Stimulated activated memory B cell treated with anti-CD40 and anti-IgM and Interleukin-4, amounts not matched to agents 10 μg/mL and 1 μg/mL and 100 μg/mL, for 72 hours (primary cell): ENCODE measurements around the gene ZNF552.
A peak's percentile ranks its signal among the peaks of the same experiment; 100 is the strongest.
"Not testable (repeated sequence)": the region's sequence is repeated elsewhere in the genome, so short reads cannot be mapped to it uniquely, and the experiment has no call there.

Source experiments
- ATAC-seq: fragments of 150-1000 bp; cut with Tn5 transposase; 2 replicates; pipeline ENCODE4 v1.10.0; 2021
- H3K27ac Mint-ChIP-seq: one replicate; pipeline ENCODE4 v1.8.0; 2022; ENCODE audit warnings: mild to moderate bottlenecking, mixed read lengths
- H3K27me3 Mint-ChIP-seq: one replicate; pipeline ENCODE4 v1.8.0; 2022; ENCODE audit warnings: mixed read lengths
- H3K36me3 Mint-ChIP-seq: one replicate; pipeline ENCODE4 v1.8.0; 2022; ENCODE audit warnings: mixed read lengths
- H3K4me1 Mint-ChIP-seq: one replicate; pipeline ENCODE4 v1.8.0; 2022; ENCODE audit warnings: mixed read lengths
- H3K4me3 Mint-ChIP-seq: one replicate; pipeline ENCODE4 v1.8.0; 2022; ENCODE audit warnings: mild to moderate bottlenecking, moderate library complexity, mixed read lengths
- H3K9me3 Mint-ChIP-seq: one replicate; pipeline ENCODE4 v1.8.0; 2022; ENCODE audit warnings: mixed read lengths

ZNF552 gene

GRCh38 chr19:57814505-57815246 is at the start of gene ZNF552:
ZNF552 (minus strand) TSS chr19:57814913; CDS start chr19:57814743, 170 bp downstream.
- peaks cover 44% of the 10 kb centered on the region for H3K4me1 Mint-ChIP-seq
- peak; percentile 94 for ATAC-seq
- no peaks in the 10 kb centered on the region for H3K27me3 Mint-ChIP-seq
- H3K27ac Mint-ChIP-seq: peak within 1 kb of the TSS; percentile 96
- H3K4me3 Mint-ChIP-seq: peak within 1 kb of the TSS; percentile 98
- H3K9me3 Mint-ChIP-seq: no peaks in the 10 kb centered on the region
- H3K36me3 Mint-ChIP-seq: peaks cover 26% of the 10 kb centered on the region

- not testable (repeated sequence) for H3K27ac Mint-ChIP-seq, ATAC-seq, H3K4me1 Mint-ChIP-seq, H3K27me3 Mint-ChIP-seq, H3K4me3 Mint-ChIP-seq, H3K9me3 Mint-ChIP-seq
- H3K36me3 Mint-ChIP-seq: peaks cover 91% of the 10 kb centered on the region
These were observed 47.6 kb upstream of the ZNF552 start for GRCh38 chr19:57862351-57862750.

GRCh38 chr19:57854117-57854516 is 39.4 kb upstream of the ZNF552 start:
- not testable (repeated sequence) for H3K4me3 Mint-ChIP-seq, ATAC-seq, H3K9me3 Mint-ChIP-seq, H3K27me3 Mint-ChIP-seq, H3K27ac Mint-ChIP-seq
- Mint-ChIP-seq H3K36me3 (peaks cover 58% of the 10 kb centered on the region), H3K4me1 (peaks cover 28% of the 10 kb centered on the region)

DNA sequence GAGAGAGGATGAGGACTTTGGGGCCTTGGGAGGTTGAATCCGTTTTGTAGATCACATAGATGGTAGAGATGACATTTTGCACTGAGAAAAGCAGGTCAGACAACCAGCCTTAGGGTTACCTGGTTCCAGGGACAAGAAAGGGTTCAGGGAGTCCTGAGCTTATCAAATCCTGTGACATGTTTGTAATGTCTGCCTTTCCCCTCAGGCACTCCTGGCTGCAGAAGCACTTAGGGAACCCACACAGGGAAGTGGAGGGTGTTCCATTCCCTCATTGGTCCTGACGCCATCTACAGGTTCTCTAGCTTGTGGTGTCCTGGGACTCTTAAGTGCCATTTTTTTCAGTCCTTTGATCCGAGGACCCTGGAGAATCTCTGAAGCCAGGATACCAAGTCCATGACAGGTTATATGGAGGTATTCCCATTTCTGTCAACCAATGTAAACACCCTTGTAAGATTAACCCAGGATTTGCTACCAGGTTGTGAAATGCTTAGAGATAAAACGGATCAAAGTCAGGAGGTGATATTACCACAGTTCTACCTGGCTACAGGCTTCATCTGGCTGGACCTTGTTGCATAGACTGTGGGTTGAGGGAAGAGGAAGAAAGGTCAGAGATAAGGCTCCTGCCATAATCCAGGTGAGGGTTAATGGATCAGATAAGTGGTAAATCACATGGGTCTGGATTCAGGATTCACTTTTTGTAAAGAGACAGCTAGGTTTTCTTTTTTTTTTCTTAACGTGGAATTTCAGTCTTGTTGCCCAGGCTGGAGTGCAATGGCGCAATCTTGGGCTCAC is 37.3 kb upstream of the ZNF552 start:
- H3K27ac Mint-ChIP-seq, H3K9me3 Mint-ChIP-seq, ATAC-seq, H3K27me3 Mint-ChIP-seq, H3K4me3 Mint-ChIP-seq: not testable (repeated sequence)
- Mint-ChIP-seq H3K36me3 (peaks cover 43% of the 10 kb centered on the region), H3K4me1 (peaks cover 28% of the 10 kb centered on the region)

DNA sequence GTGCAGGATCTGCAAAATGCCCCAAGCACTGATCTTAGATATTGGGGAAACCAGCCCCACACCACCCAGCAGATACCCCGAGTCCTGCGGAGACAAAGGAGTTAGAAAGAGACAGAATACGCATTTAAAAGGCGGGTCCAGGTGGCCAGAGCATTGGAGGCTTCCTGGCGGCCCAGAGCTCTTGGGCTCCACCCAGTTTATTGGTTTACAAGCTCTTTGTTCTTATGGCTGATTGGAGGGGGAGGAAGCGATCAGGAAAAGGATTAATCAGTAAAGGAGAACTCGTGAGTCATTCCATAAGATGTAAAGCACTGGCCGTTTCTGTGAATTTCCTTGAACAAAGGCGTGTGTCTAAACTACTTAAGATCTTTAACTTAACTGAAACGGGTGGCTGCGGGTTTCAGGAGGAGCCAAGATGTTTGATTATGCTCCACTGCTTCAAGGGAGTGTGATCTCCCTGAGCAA is 35.9 kb upstream of the ZNF552 start:
- H3K27me3 Mint-ChIP-seq: no peaks in the 10 kb centered on the region
- H3K4me3 Mint-ChIP-seq: peak overlapping the region; percentile 97
- H3K9me3 Mint-ChIP-seq: no peaks in the 10 kb centered on the region
- peaks cover 35% of the 10 kb centered on the region for H3K36me3 Mint-ChIP-seq
- peaks cover 28% of the 10 kb centered on the region for H3K4me1 Mint-ChIP-seq
- H3K27ac Mint-ChIP-seq: peak overlapping the region; percentile 97
- ATAC-seq: no peak

- H3K27me3 Mint-ChIP-seq, H3K9me3 Mint-ChIP-seq: not testable (repeated sequence)
- H3K4me1 Mint-ChIP-seq: peaks cover 28% of the 10 kb centered on the region
- peak within 1 kb of the TSS; percentile 97 for H3K27ac Mint-ChIP-seq
- peaks cover 28% of the 10 kb centered on the region for H3K36me3 Mint-ChIP-seq
- peak within 1 kb of the TSS; percentile 97 for H3K4me3 Mint-ChIP-seq
- peak; percentile 99 for ATAC-seq
These were observed 35.2 kb upstream of the ZNF552 start, which contains the start of gene ZNF587 for GRCh38 chr19:57849666-57850473. ZNF587 (plus strand) TSS chr19:57849859; CDS start chr19:57850039, 180 bp downstream.

GRCh38 chr19:57849162-57849665 is 34.5 kb upstream of the ZNF552 start:
- ATAC-seq, H3K9me3 Mint-ChIP-seq, H3K27me3 Mint-ChIP-seq: not testable (repeated sequence)
- peak overlapping the region; percentile 97 for H3K27ac Mint-ChIP-seq
- peaks cover 28% of the 10 kb centered on the region for H3K4me1 Mint-ChIP-seq
- peak overlapping the region; percentile 97 for H3K4me3 Mint-ChIP-seq
- H3K36me3 Mint-ChIP-seq: peaks cover 25% of the 10 kb centered on the region

DNA sequence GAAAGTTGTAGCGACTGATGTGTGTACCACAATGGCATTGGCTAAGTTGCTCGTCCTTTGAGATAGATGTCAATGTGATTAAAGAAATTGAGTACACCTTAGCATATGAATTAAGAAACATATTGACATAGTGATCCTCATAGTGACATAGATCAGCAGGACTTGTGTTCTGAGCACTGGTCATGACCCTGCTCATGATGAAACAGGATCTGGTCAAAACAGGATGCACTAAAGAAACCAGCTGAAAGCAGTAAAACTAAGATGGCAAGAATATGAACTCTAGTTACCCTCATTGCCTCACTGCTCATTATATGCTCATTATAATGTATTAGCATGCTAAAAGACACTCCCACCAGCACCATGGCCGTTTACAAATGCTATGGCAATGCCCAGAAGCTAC is 32.5 kb upstream of the ZNF552 start:
- peaks cover 23% of the 10 kb centered on the region for H3K36me3 Mint-ChIP-seq
- H3K27ac Mint-ChIP-seq, H3K27me3 Mint-ChIP-seq, ATAC-seq, H3K9me3 Mint-ChIP-seq, H3K4me3 Mint-ChIP-seq: not testable (repeated sequence)
- H3K4me1 Mint-ChIP-seq: peaks cover 20% of the 10 kb centered on the region

GRCh38 chr19:57841122-57841763 is 26.5 kb upstream of the ZNF552 start:
- Mint-ChIP-seq H3K4me1 (peaks cover 10% of the 10 kb centered on the region), H3K27me3 (no peaks in the 10 kb centered on the region), H3K9me3 (no peaks in the 10 kb centered on the region), H3K27ac (no peak overlapping the region), H3K36me3 (peaks cover 42% of the 10 kb centered on the region), H3K4me3 (no peak overlapping the region)
- ATAC-seq: no peak

GRCh38 chr19:57838622-57839191 is 24.0 kb upstream of the ZNF552 start:
- Mint-ChIP-seq H3K36me3 (peaks cover 38% of the 10 kb centered on the region), H3K4me1 (peaks cover 10% of the 10 kb centered on the region)
- not testable (repeated sequence) for H3K9me3 Mint-ChIP-seq, H3K27me3 Mint-ChIP-seq, ATAC-seq, H3K4me3 Mint-ChIP-seq, H3K27ac Mint-ChIP-seq

GRCh38 chr19:57836991-57837390 is 22.3 kb upstream of the ZNF552 start:
- H3K27me3 Mint-ChIP-seq, H3K4me3 Mint-ChIP-seq, H3K27ac Mint-ChIP-seq, H3K9me3 Mint-ChIP-seq, ATAC-seq: not testable (repeated sequence)
- H3K36me3 Mint-ChIP-seq: peaks cover 33% of the 10 kb centered on the region
- H3K4me1 Mint-ChIP-seq: peaks cover 10% of the 10 kb centered on the region

DNA sequence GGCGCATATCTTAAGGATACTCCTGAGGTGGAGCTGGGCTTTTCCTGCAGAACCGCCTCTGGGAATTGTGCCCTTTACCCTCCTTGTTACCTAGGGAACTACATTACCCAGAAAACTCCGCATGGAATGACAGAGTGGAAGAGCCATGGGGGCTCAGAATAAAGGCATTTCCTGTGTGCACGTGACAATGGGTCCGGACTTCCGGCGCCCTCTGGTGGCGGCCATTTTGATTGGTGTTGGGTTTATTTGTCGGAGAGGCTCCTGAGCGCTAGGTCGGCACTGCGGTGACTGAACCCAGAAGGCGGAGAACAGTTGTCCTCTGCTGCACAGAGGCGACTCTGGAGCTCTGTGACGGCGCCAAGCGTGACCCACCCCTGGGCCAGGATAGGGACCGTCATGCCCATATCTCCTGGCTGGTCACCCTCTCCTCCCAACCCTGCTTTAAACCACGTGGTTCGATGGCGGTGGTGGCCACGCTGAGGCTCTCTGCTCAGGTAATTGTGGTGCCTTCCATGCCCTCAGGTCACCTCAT is 15.4 kb upstream of the ZNF552 start, which contains the start of gene ZNF587B:
ZNF587B (plus strand) TSS at position 229 of the 532 bp plus-strand sequence; CDS start at position 459, 230 bp downstream.
- Mint-ChIP-seq H3K27ac (no peak within 1 kb of the TSS), H3K4me1 (peaks cover 17% of the 10 kb centered on the region), H3K9me3 (no peaks in the 10 kb centered on the region), H3K36me3 (peaks cover 41% of the 10 kb centered on the region), H3K4me3 (no peak within 1 kb of the TSS), H3K27me3 (no peaks in the 10 kb centered on the region)
- ATAC-seq: no peak

- Mint-ChIP-seq H3K4me3 (no peak overlapping the region), H3K27ac (no peak overlapping the region), H3K4me1 (peaks cover 21% of the 10 kb centered on the region), H3K27me3 (no peaks in the 10 kb centered on the region), H3K36me3 (peaks cover 45% of the 10 kb centered on the region), H3K9me3 (no peaks in the 10 kb centered on the region)
- no peak for ATAC-seq
These were observed 14.6 kb upstream of the ZNF552 start for GRCh38 chr19:57829316-57829715.

DNA sequence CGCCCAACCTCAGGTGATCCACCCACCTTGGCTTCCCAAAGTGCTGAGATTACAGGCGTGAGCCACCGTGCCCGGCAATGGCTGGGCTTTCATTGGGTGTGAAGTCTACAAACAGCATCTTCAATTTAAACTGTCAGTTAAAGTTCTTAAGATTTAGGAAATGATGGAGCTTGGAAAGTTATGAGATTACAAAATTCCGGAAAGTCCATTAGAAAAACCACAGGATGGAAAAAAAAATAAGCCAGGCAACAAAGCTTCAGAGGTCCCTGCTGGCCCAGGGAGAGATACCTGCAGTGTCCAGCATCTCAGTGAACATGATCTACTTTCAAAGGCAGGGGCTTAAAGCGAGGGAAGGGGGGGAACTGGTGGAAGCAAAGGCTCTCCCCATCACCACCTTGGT is 10.8 kb upstream of the ZNF552 start:
- Mint-ChIP-seq H3K27me3 (no peaks in the 10 kb centered on the region), H3K4me3 (no peak overlapping the region), H3K36me3 (peaks cover 43% of the 10 kb centered on the region), H3K9me3 (no peaks in the 10 kb centered on the region), H3K4me1 (peaks cover 55% of the 10 kb centered on the region), H3K27ac (no peak overlapping the region)
- ATAC-seq: no peak
